Amniotic stem cell (primary cell): ENCODE results near the gene FOXO6.

ENCODE experiments used
- DNase-seq: peaks from one replicate; lab custom pipeline; 2025; lab: John Stamatoyannopoulos, UW

Gene FOXO6

DNA sequence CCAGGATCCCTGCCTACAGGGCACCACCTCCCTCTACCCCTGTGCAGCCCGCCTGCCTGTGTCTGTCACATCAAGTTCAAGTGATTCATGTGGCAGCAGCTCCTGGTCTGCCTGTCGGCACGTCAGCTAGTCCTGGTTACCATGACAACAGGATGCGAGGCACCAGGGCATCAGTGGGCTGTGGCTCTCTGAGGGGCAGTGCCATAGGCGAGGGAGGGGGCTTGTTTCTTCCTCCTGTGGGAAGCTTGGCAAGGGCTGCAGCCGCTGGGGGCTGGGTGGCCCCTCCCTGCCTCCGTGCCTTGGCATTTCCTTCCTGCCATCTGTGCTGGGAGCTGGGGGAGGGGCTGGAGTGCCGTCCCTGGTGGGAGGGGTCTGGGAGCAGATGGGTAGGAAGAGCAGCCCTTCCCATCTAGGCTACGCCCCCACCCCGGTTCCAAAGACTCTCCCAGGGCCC, 43.1 kb downstream of the FOXO6 start:
- peak; percentile 22 for DNase-seq

DNA sequence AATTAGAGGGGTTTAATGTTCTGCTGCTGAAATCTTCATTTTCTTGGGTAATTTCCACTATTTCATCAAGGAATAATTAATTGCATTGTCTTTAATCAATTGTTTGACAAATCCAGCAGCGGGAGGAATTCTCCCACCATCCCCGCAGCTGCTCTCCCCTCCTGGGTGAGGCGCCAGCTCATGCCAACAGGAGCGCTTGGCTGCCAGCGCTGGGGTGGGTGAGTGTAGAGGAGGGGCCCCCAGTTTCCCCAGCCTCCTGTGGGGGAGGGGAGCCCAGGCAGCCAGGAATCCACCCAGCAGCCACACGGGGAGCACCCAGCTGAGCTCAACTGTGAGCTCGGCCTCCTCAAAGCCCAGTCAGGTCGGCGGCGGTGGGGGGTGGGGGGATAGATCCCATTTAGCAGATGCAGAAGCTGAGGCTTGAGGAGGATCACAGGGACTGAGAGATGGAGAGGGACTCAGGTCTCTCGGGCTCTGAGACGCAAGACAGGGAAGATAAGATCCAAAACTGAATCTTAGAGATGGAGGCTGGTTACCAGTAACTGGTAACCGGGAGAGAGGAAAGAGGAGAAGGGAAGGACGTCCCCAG, 46.5 kb downstream of the FOXO6 start:
- DNase-seq: no peak

GRCh38 chr1:41408691-41409090, 47.5 kb downstream of the FOXO6 start:
- no peak for DNase-seq

DNA sequence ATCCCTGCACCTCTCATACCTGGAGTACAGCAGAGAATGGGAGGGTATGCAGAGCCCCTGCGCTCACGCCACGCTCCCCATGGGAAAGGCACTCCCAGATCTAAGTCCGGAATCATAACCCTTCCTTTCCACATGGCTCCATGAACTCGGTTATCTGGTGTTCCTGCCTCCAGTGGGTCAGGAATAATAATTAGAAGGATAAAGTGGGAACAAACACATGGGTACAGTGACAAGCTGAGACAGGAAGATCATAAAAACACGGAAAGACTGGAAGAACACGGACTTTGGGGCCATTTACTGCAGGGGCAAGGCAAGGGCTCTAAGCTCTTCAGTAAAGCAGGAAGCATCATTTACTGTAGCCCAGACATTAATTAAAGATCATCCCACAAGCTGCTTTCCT, 48.6 kb downstream of the FOXO6 start:
- no peak for DNase-seq

GRCh38 chr1:41410462-41410861, 49.2 kb downstream of the FOXO6 start:
- no peak for DNase-seq

- no peak for DNase-seq
These were observed 50.0 kb downstream of the FOXO6 start for GRCh38 chr1:41411229-41411628.

DNA sequence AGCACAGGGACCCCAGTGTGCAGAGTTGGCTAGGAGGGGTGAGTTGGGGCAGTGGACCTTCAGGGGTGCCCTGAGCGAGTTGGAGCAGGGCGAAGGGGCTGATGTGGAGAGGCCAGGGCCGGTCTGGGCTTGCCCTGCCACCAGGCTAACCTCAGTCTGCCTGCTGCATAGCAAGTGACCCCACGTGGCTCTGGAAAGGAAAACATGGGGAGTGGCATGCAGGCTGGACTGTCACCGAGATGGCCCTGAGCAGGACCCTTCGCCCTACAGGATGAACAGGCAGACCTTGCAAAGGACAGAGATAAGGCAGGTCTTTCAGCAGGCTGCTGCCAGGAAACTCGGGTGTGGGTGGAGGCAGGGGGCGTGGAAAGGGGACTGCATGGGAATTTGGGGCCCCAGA, 51.5 kb downstream of the FOXO6 start:
- DNase-seq: no peak

DNA sequence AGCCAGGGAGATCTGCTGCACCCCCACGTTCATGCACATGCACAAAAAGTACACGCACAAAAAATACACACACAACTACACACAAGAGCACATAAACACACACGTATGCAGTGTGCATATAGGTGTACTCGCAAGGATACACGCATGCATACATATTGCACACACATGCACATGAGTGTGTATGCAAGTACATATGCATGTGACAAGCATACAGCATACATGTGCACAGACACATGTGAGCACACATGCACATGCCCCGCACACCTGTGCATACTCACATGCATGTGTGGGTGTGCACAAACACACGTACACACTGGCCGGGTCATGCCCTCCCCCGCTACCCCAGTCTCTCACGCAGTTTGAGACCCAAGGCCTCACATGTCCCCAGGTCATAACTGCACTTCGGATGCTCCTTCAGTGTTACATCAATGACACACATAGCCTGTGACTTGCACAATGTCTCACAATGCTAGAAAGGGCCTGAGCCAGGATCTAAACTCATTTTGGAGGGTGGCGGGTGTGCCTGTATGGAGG, 52.6 kb downstream of the FOXO6 start:
- no peak for DNase-seq

GRCh38 chr1:41414296-41414695, 53.1 kb downstream of the FOXO6 start:
- DNase-seq: no peak

DNA sequence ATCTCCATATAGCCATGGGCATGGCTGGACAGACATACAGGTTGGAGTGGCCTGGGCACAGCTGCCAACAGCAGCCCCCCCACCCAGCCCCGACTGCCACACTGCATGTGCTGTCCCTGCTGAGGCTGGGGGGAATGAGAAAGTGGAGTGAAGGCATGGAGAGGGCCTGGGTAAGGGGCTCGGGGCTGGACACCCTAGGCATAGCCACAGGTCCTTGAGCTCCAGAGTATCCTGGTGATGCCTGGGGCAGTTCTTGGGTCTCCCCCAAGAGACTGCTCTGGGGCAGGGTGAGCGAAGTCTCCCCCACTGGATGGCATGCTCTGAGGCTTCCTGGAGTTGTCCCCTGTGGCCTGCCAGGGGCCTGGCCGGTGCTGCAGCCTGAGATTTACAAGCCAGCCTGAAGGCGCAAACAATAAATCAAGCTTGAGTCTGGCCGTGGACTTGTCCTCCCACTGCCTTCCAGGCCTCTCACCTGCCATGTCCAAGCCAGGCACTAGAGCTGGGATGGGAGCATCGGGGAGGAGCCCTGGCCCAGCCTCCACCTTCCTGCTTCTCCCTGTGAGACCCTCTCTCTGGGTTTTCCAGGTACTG, 53.6 kb downstream of the FOXO6 start:
- no peak for DNase-seq

GRCh38 chr1:41416081-41416480, 54.8 kb downstream of the FOXO6 start:
- no peak for DNase-seq

- peak; percentile 49 for DNase-seq
These were observed 55.5 kb downstream of the FOXO6 start for GRCh38 chr1:41416552-41417334.

- no peak for DNase-seq
These were observed 56.1 kb downstream of the FOXO6 start for GRCh38 chr1:41417335-41417682.

- DNase-seq: no peak
These were observed 56.5 kb downstream of the FOXO6 start for GRCh38 chr1:41417746-41418145.

DNA sequence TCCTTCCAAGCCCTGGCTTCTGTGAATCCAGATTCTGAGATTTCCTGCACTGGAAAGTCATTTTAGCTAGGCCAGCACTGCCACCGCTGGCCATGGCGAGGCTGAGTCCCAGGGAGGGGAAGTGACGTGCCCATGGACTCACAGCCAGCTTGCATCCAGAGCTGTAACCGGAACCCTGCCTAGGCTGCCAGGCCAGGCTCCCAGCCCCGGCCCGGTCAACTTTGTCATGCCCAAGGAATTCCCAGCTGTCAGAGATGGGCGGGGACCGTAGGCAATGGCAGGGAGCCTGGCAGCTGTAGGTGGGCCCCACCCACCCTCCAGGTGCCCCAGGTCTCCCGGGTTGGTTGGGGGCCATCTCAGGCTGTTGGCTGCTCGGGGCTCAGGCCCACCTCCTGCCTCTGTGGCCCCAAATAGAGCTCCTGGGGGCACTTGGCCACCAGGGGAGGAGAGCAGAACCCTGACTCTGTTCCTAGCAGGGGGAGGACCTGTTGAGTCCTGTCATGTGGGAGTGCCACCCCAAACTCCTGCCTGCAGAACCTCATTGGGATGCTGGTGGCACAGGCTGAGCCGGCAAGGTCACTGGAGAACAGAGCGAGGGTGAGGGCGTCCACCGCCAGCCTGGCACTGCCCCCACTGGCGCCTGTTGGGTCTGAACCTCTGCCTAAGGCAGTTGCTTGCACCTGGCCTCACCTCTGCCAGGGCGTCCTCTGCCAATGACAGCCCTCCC, 57.8 kb downstream of the FOXO6 start:
- peak; percentile 75 for DNase-seq

- no peak for DNase-seq
These were observed 58.5 kb downstream of the FOXO6 start for GRCh38 chr1:41419584-41420295.

DNA sequence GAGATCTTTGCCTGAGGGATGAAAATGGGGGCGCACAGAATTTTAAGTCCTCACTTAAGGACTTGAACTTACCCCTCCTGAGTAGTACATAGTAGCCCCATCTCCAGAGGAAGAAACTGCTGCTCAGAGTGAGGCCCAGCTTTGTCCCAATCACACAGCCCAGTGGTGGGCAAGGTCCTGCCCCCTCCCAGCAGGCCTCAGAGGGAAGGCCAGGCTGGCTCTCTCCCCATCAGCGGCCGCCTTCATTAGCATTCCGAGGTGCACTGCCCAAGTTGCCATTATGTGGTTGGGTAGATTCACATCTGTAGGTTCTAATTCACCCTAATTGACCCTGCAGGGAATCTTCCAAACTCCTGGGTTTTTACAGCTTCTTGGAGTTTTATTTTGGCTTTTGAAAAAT, 59.1 kb downstream of the FOXO6 start:
- DNase-seq: no peak

- DNase-seq: no peak
These were observed 59.6 kb downstream of the FOXO6 start for GRCh38 chr1:41420860-41421259.

DNA sequence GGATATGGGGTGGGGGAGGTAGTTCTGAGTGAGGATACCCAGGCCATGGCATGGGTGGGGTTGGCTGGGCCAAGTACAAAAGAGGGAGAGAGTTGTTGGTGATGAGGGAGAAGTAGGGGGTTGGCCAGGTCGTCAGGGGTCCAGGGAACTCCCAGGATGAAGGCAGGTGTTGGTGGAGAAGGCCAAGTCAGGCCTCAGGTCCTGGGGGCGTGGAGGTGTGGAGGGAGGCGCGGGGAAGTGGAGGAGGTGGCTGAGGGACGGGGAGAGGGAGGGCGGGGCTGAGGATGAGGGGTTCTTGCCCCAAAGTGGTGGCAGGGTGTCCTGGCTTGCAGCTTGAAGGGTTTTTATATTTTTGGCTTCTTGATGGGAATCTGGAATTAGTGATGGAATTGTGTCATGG, 61.1 kb downstream of the FOXO6 start:
- no peak for DNase-seq

DNA sequence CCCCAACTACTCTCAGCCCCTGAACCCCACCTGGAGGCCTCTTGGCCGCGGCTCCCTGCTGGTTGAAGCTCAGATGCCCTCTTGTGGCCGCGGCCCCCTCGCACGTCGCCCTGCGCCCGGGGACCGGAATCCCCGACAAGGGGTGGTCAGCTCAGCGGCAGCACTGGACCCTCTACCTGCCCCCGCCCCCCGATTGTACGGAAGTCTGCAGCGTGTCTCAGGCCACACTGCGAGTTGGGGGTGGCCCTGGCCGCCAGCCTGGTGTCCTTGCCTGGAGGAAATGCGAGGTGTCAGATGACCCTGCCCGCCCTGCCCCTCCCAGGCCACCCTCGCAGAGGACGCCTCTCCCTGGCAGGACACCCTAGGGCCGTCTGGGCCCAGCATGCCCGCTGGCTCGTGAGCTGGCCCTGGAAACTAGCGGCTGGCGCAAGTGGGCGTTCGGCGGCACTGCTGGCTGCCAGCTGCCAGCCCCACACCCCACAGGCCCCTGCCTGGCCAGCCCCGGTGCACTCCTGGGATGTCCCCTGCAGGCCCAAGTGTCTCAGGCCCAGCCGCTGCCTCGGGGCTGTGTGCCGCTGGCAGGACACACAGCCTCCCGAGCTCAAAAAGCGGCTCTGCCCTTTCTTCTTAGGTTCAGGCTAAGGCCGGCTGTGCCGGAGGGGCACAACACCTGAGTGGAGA, 62.4 kb downstream of the FOXO6 start:
- no peak for DNase-seq

DNA sequence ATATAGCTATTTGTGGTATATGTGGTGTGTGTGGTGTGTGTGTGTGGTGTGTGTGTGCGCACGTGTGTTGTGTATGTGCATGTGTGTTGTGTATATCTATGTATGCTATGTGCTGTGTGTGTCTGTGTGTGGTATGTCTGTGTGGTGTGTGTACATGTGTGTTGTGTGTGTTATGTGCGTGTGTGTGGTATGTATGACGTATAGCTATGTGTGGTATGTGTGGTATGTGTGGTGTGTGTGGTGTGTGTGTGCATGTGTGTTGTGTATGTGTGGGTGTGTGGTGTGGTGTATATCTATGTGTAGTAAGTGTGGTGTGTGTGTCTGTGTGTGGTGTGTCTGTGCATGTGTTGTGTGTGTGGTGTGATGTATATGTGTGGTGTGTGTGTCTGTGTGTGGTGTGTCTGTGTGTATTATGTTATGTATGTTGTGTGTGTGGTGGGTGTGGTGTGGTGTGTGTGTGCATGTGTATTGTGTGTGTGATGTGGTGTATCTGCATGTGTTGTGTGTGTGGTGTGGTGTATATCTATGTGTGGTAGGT, 63.4 kb downstream of the FOXO6 start:
- no peak for DNase-seq
